ENCODE results near the gene TBX1. TPM values are rescaled to one million over a fixed set of nuclear protein-coding genes. Genes with fewer than 3 reads are reported as not detected.

The TBX1 gene
- total RNA-seq, 1 donor from 2014 or later, result 0.48 TPM

GRCh38 chr22:19816372-19817119 is 56.0 kb downstream of the TBX1 start:
- no peak for DNase-seq (ENCODE audit: low spot score)
- intact Hi-C loops (cut with DNase I), result loop anchor here (10.0 kb wide), 1 partner anchor 88 kb away; no protein-coding TSS in a partner anchor

Other genes with a start within 250 kb of the TBX1 start
- gene CLDN5, start 236.4 kb upstream of the TBX1 start, total RNA-seq, result 9.3 TPM
- gene SEPTIN5, start 46.3 kb upstream of the TBX1 start, total RNA-seq, result 191 TPM
- 5.5 TPM for gene GP1BB, start 37.2 kb upstream of the TBX1 start, total RNA-seq
- 2.0 TPM for gene GNB1L, start 94.1 kb downstream of the TBX1 start, total RNA-seq
- gene RTL10, start 94.1 kb downstream of the TBX1 start, total RNA-seq, result 6.3 TPM
- gene COMT, start 181.0 kb downstream of the TBX1 start, total RNA-seq, result 97.1 TPM
- 33.3 TPM for gene TXNRD2, start 181.0 kb downstream of the TBX1 start, total RNA-seq